Erythroblast (primary cell): ENCODE measurements around the gene WDR1.

Source experiments
- GATA1 ChIP-seq: IDR thresholded peaks from 2 replicates; pipeline ENCODE4 v1.6.1; 2011; ENCODE audit warnings: low read depth, mild to moderate bottlenecking, control low read depth, low read length, moderate library complexity
- POLR2A ChIP-seq: IDR thresholded peaks from 2 replicates; pipeline ENCODE4 v1.6.1; 2011; ENCODE audit warnings: mild to moderate bottlenecking, low read length

DNA sequence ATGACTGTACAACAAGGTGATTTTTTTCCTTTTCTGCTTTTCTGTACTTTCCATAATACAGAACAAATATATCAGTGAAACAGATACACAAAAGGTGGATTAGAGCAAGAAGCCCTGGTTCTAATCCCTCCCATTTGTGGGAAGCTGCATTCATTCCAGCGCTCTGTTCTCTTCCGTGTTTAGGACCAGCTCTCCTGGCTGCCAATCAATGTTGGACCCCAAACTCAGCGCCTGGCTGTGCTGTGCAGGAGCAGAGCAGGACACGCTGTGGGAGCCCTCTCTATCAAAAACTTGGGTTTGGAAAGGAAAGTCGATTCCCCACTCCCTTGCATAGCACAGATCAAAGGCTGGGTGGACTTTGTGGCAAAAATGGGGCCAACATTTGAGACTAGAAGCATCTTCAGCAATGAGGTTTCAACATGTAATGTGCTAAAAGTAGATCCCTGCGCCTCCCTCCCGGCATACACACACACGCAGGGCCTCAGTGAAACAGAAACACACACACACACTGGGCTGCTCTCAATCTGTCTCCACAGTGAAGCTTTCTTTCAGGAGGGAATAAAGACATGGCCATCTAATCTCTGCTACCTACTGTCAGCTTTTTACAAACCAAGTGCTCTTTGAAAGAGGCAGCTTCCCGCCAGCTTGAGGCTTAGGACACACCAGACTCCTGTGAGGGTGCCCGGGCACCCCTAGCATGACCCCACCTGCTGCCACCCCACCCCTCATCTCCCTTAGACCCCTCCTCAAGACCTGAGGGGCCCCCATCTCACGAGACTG lies 12.2 kb downstream of the WDR1 start:
- TF ChIP-seq POLR2A (no peak), GATA1 (no peak)
